WTC11 (cell line): ENCODE measurements around the gene GRK7. TPM values are rescaled to one million over a fixed set of nuclear protein-coding genes. Genes with fewer than 3 reads are reported as not detected.

Experiments
- ATAC-seq: fragments of 200-7000 bp; cut with Tn5 transposase; 2 replicates; pipeline ENCODE4 v1.10.0; 2021; ENCODE audit warnings: mild to moderate bottlenecking, moderate library complexity
- CTCF ChIA-PET: fragments of 300-600 bp; sonication (Branson Sonifier 250); formaldehyde crosslinking; loops from one replicate; lab custom pipeline; 2021; ENCODE audit warnings: antibody characterized with exemption; lab: Charles Lee
- POLR2A ChIA-PET: fragments of 350-600 bp; sonication (Branson Sonifier 250); formaldehyde crosslinking; loops from one replicate; lab custom pipeline; 2021; ENCODE audit warnings: antibody characterized with exemption; lab: Charles Lee
- DNase-seq: peaks from one replicate; pipeline ENCODE4 v3.0.0; 2021; ENCODE audit warnings: low spot score
- H3K27ac Mint-ChIP-seq: 2 replicates; pipeline ENCODE4 v1.8.0; 2021; ENCODE audit warnings: mixed read lengths
- H3K27me3 Mint-ChIP-seq: 2 replicates; pipeline ENCODE4 v1.8.0; 2021; ENCODE audit warnings: low read depth, mild to moderate bottlenecking, moderate library complexity, mixed read lengths
- H3K36me3 Mint-ChIP-seq: 2 replicates; pipeline ENCODE4 v1.8.0; 2021; ENCODE audit warnings: mixed read lengths
- H3K4me1 Mint-ChIP-seq: 2 replicates; pipeline ENCODE4 v1.8.0; 2022; ENCODE audit warnings: mixed read lengths
- H3K4me3 Mint-ChIP-seq: 2 replicates; pipeline ENCODE4 v1.8.0; 2021; ENCODE audit warnings: mild to moderate bottlenecking, moderate library complexity, mixed read lengths
- H3K9me3 Mint-ChIP-seq: 2 replicates; pipeline ENCODE4 v1.8.0; 2021; ENCODE audit warnings: mixed read lengths
- ATF1 ChIP-seq: sonication (generic); formaldehyde crosslinking; IDR thresholded peaks from 2 replicates; pipeline ENCODE4 v1.8.1; 2023; ENCODE audit warnings: mild to moderate bottlenecking, moderate library complexity, missing genetic modification reagents
- CBFB ChIP-seq: sonication (generic); formaldehyde crosslinking; IDR thresholded peaks from 2 replicates; pipeline ENCODE4 v1.8.1; 2022; ENCODE audit warnings: mild to moderate bottlenecking, low read depth, missing genetic modification reagents
- ETV6 ChIP-seq: sonication (generic); formaldehyde crosslinking; IDR thresholded peaks from 2 replicates; pipeline ENCODE4 v1.8.1; 2022; ENCODE audit warnings: mild to moderate bottlenecking, missing genetic modification reagents
- MXD4 ChIP-seq: fragments of 250-450 bp; sonication (Bioruptor Pico); IDR thresholded peaks from 2 replicates; pipeline ENCODE4 v1.8.0; 2021; ENCODE audit warnings: mild to moderate bottlenecking, moderate library complexity, borderline replicate concordance
- NR2C2 ChIP-seq: sonication (generic); formaldehyde crosslinking; IDR thresholded peaks from 2 replicates; pipeline ENCODE4 v1.8.0; 2022; ENCODE audit warnings: mild to moderate bottlenecking, missing genetic modification reagents
- SMAD4 ChIP-seq: sonication (generic); formaldehyde crosslinking; IDR thresholded peaks from 2 replicates; pipeline ENCODE4 v1.8.0; 2022; ENCODE audit warnings: mild to moderate bottlenecking, missing genetic modification reagents
- SOX15 ChIP-seq: fragments of 250-450 bp; sonication (Bioruptor Pico); IDR thresholded peaks from 2 replicates; pipeline ENCODE4 v1.9.0; 2021; ENCODE audit warnings: mild to moderate bottlenecking
- ZNF219 ChIP-seq: sonication (generic); formaldehyde crosslinking; IDR thresholded peaks from 2 replicates; pipeline ENCODE4 v1.8.0; 2023; ENCODE audit warnings: missing genetic modification reagents, mild to moderate bottlenecking, borderline replicate concordance
- total RNA-seq: library from RNA; stranded (reverse); gene quantifications from 3 replicates; pipeline ENCODE4 v1.2.3, GENCODE V29; 2021
- TF ChIP-seq, protein P1 (sequence below): sonication (generic); formaldehyde crosslinking; IDR thresholded peaks from 2 replicates; pipeline ENCODE4 v1.8.0; 2022; ENCODE audit warnings: mild to moderate bottlenecking, missing genetic modification reagents
- TF ChIP-seq, protein P2 (sequence below): sonication (generic); formaldehyde crosslinking; IDR thresholded peaks from 2 replicates; pipeline ENCODE4 v1.8.1; 2023; ENCODE audit warnings: mild to moderate bottlenecking, missing genetic modification reagents, borderline replicate concordance
- TF ChIP-seq, protein P3 (sequence below): sonication (generic); formaldehyde crosslinking; IDR thresholded peaks from 2 replicates; pipeline ENCODE4 v1.8.0; 2023; ENCODE audit warnings: mild to moderate bottlenecking, missing genetic modification reagents
- TF ChIP-seq, protein P4 (sequence below): sonication (generic); formaldehyde crosslinking; IDR thresholded peaks from 2 replicates; pipeline ENCODE4 v1.8.1; 2022; ENCODE audit warnings: missing genetic modification reagents, borderline replicate concordance
- TF ChIP-seq, protein P5 (sequence below): sonication (generic); formaldehyde crosslinking; IDR thresholded peaks from 2 replicates; pipeline ENCODE4 v1.8.0; 2022; ENCODE audit warnings: missing genetic modification reagents
- TF ChIP-seq, protein P6 (sequence below): sonication (generic); formaldehyde crosslinking; IDR thresholded peaks from 2 replicates; pipeline ENCODE4 v1.8.0; 2022; ENCODE audit warnings: mild to moderate bottlenecking, missing genetic modification reagents
- TF ChIP-seq, protein P7 (sequence below): sonication (generic); formaldehyde crosslinking; IDR thresholded peaks from 2 replicates; pipeline ENCODE4 v1.8.1; 2023; ENCODE audit warnings: mild to moderate bottlenecking, missing genetic modification reagents, moderate library complexity
- TF ChIP-seq, protein P8 (sequence below): sonication (generic); formaldehyde crosslinking; IDR thresholded peaks from 2 replicates; pipeline ENCODE4 v1.8.1; 2022; ENCODE audit warnings: mild to moderate bottlenecking, moderate library complexity, missing genetic modification reagents

The GRK7 gene
- total RNA-seq, 1 experiment from 2014 or later: not detected

DNA sequence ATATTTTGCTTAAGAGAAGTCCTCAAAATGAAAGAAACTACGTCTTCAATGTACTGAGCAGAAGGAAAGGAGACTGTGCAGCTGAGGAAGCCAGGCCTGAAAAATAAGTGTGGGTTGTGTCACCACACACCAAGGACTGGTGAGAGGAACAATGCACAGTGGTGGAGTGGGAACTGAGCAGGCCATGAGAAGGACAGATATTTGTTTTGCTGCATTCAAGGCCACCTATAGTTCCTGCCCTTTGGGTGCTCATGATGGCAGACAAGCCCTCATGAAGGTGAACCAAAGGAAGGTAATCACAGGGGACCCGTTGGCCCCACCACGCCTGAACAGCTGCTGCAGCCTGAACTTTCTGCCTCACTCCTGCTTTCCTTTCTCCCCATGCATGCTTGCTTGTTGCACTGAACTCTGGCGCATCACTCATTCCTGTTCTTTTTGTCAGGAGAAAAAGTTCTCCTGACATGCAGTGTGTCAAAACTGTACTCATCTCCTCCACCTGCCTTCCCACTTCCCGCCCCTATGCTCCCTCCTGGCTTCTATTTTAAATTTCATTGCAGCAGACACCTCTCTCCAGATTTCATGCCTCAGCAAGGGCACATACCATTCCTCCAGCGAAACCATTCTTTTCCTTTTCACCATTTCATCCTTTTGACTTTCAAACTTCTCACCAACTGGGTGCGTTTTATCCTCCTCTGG lies 27.3 kb upstream of the GRK7 start:
- TF ChIP-seq SOX15 (CRISPR knock-in tag) (no peak), SMAD4 (CRISPR knock-in tag) (no peak), ATF1 (no peak)
- TF ChIP-seq, protein P1, sequence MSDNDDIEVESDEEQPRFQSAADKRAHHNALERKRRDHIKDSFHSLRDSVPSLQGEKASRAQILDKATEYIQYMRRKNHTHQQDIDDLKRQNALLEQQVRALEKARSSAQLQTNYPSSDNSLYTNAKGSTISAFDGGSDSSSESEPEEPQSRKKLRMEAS (CRISPR knock-in tag): no peak
- TF ChIP-seq, protein P2, sequence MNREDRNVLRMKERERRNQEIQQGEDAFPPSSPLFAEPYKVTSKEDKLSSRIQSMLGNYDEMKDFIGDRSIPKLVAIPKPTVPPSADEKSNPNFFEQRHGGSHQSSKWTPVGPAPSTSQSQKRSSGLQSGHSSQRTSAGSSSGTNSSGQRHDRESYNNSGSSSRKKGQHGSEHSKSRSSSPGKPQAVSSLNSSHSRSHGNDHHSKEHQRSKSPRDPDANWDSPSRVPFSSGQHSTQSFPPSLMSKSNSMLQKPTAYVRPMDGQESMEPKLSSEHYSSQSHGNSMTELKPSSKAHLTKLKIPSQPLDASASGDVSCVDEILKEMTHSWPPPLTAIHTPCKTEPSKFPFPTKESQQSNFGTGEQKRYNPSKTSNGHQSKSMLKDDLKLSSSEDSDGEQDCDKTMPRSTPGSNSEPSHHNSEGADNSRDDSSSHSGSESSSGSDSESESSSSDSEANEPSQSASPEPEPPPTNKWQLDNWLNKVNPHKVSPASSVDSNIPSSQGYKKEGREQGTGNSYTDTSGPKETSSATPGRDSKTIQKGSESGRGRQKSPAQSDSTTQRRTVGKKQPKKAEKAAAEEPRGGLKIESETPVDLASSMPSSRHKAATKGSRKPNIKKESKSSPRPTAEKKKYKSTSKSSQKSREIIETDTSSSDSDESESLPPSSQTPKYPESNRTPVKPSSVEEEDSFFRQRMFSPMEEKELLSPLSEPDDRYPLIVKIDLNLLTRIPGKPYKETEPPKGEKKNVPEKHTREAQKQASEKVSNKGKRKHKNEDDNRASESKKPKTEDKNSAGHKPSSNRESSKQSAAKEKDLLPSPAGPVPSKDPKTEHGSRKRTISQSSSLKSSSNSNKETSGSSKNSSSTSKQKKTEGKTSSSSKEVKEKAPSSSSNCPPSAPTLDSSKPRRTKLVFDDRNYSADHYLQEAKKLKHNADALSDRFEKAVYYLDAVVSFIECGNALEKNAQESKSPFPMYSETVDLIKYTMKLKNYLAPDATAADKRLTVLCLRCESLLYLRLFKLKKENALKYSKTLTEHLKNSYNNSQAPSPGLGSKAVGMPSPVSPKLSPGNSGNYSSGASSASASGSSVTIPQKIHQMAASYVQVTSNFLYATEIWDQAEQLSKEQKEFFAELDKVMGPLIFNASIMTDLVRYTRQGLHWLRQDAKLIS (CRISPR knock-in tag): no peak
- TF ChIP-seq, protein P3, sequence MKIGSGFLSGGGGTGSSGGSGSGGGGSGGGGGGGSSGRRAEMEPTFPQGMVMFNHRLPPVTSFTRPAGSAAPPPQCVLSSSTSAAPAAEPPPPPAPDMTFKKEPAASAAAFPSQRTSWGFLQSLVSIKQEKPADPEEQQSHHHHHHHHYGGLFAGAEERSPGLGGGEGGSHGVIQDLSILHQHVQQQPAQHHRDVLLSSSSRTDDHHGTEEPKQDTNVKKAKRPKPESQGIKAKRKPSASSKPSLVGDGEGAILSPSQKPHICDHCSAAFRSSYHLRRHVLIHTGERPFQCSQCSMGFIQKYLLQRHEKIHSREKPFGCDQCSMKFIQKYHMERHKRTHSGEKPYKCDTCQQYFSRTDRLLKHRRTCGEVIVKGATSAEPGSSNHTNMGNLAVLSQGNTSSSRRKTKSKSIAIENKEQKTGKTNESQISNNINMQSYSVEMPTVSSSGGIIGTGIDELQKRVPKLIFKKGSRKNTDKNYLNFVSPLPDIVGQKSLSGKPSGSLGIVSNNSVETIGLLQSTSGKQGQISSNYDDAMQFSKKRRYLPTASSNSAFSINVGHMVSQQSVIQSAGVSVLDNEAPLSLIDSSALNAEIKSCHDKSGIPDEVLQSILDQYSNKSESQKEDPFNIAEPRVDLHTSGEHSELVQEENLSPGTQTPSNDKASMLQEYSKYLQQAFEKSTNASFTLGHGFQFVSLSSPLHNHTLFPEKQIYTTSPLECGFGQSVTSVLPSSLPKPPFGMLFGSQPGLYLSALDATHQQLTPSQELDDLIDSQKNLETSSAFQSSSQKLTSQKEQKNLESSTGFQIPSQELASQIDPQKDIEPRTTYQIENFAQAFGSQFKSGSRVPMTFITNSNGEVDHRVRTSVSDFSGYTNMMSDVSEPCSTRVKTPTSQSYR (CRISPR knock-in tag): no peak
- TF ChIP-seq, protein P4, sequence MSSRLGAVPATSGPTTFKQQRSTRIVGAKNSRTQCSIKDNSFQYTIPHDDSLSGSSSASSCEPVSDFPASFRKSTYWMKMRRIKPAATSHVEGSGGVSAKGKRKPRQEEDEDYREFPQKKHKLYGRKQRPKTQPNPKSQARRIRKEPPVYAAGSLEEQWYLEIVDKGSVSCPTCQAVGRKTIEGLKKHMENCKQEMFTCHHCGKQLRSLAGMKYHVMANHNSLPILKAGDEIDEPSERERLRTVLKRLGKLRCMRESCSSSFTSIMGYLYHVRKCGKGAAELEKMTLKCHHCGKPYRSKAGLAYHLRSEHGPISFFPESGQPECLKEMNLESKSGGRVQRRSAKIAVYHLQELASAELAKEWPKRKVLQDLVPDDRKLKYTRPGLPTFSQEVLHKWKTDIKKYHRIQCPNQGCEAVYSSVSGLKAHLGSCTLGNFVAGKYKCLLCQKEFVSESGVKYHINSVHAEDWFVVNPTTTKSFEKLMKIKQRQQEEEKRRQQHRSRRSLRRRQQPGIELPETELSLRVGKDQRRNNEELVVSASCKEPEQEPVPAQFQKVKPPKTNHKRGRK (CRISPR knock-in tag): no peak
- H3K4me3 Mint-ChIP-seq: no peak overlapping the region
- no peak overlapping the region; the same call in 1 of the 2 replicates for H3K27ac Mint-ChIP-seq
- H3K4me1 Mint-ChIP-seq: peaks cover 18% of the 10 kb centered on the region
- no peaks in the 10 kb centered on the region; the same call in 1 of the 2 replicates for H3K27me3 Mint-ChIP-seq
- POLR2A ChIA-PET: no interaction called here
- no peak for DNase-seq
- H3K9me3 Mint-ChIP-seq: no peaks in the 10 kb centered on the region
- H3K36me3 Mint-ChIP-seq: 0 out of 2 replicates have a peak, but pooled peaks cover 2% of the 10 kb centered on the region
- ATAC-seq: no peak
- CTCF ChIA-PET: no interaction called here

DNA sequence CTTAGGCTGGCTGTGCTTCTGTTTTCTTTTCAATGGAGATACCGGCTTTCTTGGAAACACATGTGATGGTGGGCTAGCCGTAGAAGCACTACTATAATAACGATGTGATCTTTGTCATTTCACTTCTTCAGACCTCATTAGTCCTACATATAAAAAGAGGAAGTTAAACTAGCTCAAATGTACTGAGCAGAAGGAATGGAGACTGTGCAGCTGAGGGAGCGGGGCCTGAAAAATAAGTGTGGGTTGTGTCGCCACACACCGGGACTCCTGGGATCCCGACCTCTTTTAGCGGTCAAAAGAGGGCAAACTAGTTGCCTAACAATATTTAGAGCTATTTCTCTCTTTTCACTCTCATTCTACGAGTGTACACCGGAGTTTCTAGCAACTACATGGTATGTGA lies 26.1 kb upstream of the GRK7 start:
- ChIA-PET CTCF (interaction anchor here (0.7 to 0.8 kb wide), 2 partner anchors 36 to 92 kb away, joined by 3 to 4 read pairs; no protein-coding TSS in a partner anchor), POLR2A (no interaction called here)
- 0 out of 2 replicates have a peak overlapping the region, but pooled peaks have one; percentile 51 for H3K27ac Mint-ChIP-seq
- DNase-seq (no peak), ATAC-seq (no peak)
- no peak overlapping the region for H3K4me3 Mint-ChIP-seq
- 0 out of 2 replicates have a peak, but pooled peaks cover 3% of the 10 kb centered on the region for H3K36me3 Mint-ChIP-seq
- TF ChIP-seq CBFB (CRISPR knock-in tag): no peak
- no peak for TF ChIP-seq ZNF219
- TF ChIP-seq, protein P5, sequence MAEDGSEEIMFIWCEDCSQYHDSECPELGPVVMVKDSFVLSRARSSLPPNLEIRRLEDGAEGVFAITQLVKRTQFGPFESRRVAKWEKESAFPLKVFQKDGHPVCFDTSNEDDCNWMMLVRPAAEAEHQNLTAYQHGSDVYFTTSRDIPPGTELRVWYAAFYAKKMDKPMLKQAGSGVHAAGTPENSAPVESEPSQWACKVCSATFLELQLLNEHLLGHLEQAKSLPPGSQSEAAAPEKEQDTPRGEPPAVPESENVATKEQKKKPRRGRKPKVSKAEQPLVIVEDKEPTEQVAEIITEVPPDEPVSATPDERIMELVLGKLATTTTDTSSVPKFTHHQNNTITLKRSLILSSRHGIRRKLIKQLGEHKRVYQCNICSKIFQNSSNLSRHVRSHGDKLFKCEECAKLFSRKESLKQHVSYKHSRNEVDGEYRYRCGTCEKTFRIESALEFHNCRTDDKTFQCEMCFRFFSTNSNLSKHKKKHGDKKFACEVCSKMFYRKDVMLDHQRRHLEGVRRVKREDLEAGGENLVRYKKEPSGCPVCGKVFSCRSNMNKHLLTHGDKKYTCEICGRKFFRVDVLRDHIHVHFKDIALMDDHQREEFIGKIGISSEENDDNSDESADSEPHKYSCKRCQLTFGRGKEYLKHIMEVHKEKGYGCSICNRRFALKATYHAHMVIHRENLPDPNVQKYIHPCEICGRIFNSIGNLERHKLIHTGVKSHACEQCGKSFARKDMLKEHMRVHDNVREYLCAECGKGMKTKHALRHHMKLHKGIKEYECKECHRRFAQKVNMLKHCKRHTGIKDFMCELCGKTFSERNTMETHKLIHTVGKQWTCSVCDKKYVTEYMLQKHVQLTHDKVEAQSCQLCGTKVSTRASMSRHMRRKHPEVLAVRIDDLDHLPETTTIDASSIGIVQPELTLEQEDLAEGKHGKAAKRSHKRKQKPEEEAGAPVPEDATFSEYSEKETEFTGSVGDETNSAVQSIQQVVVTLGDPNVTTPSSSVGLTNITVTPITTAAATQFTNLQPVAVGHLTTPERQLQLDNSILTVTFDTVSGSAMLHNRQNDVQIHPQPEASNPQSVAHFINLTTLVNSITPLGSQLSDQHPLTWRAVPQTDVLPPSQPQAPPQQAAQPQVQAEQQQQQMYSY (CRISPR knock-in tag): no peak
- no peak for TF ChIP-seq NR2C2
- no peak for TF ChIP-seq MXD4 (CRISPR knock-in tag)
- TF ChIP-seq ETV6 (CRISPR knock-in tag): no peak
- TF ChIP-seq, protein P6, sequence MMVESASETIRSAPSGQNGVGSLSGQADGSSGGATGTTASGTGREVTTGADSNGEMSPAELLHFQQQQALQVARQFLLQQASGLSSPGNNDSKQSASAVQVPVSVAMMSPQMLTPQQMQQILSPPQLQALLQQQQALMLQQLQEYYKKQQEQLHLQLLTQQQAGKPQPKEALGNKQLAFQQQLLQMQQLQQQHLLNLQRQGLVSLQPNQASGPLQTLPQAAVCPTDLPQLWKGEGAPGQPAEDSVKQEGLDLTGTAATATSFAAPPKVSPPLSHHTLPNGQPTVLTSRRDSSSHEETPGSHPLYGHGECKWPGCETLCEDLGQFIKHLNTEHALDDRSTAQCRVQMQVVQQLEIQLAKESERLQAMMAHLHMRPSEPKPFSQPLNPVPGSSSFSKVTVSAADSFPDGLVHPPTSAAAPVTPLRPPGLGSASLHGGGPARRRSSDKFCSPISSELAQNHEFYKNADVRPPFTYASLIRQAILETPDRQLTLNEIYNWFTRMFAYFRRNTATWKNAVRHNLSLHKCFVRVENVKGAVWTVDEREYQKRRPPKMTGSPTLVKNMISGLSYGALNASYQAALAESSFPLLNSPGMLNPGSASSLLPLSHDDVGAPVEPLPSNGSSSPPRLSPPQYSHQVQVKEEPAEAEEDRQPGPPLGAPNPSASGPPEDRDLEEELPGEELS (CRISPR knock-in tag): no peak
- TF ChIP-seq, protein P7, sequence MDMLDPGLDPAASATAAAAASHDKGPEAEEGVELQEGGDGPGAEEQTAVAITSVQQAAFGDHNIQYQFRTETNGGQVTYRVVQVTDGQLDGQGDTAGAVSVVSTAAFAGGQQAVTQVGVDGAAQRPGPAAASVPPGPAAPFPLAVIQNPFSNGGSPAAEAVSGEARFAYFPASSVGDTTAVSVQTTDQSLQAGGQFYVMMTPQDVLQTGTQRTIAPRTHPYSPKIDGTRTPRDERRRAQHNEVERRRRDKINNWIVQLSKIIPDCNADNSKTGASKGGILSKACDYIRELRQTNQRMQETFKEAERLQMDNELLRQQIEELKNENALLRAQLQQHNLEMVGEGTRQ (CRISPR knock-in tag): no peak
- TF ChIP-seq, protein P8, sequence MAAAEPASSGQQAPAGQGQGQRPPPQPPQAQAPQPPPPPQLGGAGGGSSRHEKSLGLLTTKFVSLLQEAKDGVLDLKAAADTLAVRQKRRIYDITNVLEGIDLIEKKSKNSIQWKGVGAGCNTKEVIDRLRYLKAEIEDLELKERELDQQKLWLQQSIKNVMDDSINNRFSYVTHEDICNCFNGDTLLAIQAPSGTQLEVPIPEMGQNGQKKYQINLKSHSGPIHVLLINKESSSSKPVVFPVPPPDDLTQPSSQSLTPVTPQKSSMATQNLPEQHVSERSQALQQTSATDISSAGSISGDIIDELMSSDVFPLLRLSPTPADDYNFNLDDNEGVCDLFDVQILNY (CRISPR knock-in tag): no peak
- H3K9me3 Mint-ChIP-seq: no peaks in the 10 kb centered on the region
- peaks cover 21% of the 10 kb centered on the region for H3K4me1 Mint-ChIP-seq
- no peaks in the 10 kb centered on the region; the same call in 1 of the 2 replicates for H3K27me3 Mint-ChIP-seq
